Testis (tissue), 3 donors: ENCODE data around the gene CARD14. TPM values are rescaled to one million over a fixed set of nuclear protein-coding genes. Genes with fewer than 3 reads are reported as not detected.

Experiments used
- DNase-seq: peaks from one replicate; pipeline ENCODE4 v3.0.0-alpha.2; 2019
- H3K27ac ChIP-seq, 2 donors: fragments of 200-600 bp; sonication (generic); one replicate each; pipeline ENCODE4 v1.5.1; 2019
- H3K27me3 ChIP-seq: fragments of 200-600 bp; sonication (generic); one replicate; pipeline ENCODE4 v1.5.1; 2019
- H3K36me3 ChIP-seq: fragments of 200-600 bp; sonication (generic); one replicate; pipeline ENCODE4 v1.5.1; 2017; ENCODE audit warnings: low read depth; ENCODE audit errors: missing control alignments
- H3K4me1 ChIP-seq: fragments of 200-600 bp; sonication (generic); one replicate; pipeline ENCODE4 v1.5.1; 2019
- H3K4me3 ChIP-seq, 2 donors: fragments of 200-600 bp; sonication (generic); one replicate each; pipeline ENCODE4 v1.5.1; 2017 to 2019
- H3K9me3 ChIP-seq: fragments of 200-600 bp; sonication (generic); one replicate; pipeline ENCODE4 v1.5.1; 2017
- POLR2A ChIP-seq: fragments of 450-650 bp; IDR thresholded peaks from one replicate; pipeline ENCODE4 v1.6.1; 2017; ENCODE audit warnings: antibody characterized with exemption, mild to moderate bottlenecking, moderate library complexity
- WGBS, 2 donors: methylation state at CpG; one replicate each; pipeline ENCODE4 v1.1.5; 2018; 5-methylcytosine and 5-hydroxymethylcytosine counted together
- intact Hi-C: fragments of 100-400 bp; cut with DNase I; formaldehyde crosslinking; loops from one replicate; pipeline ENCODE4 v1.15.1; 2023; ENCODE audit warnings: low total_unique reads
- polyA plus RNA-seq: library from polyadenylated mRNA; stranded (reverse); fragments of 350-450 nt; fragmentation: Illumina TruSeq; extraction: RNeasy Lipid Tissue Mini Kit (QIAGEN cat#74804); gene quantifications from one replicate; pipeline ENCODE4 v1.2.3, GENCODE V29; 2014; ENCODE audit warnings: low read depth, low replicate concordance; ENCODE audit not compliant: insufficient read depth
- total RNA-seq, 2 donors: library from RNA; depleted of rRNA; stranded (reverse); fragments of >200 nt; gene quantifications; one replicate each; pipeline ENCODE4 v1.2.3, GENCODE V29; 2016
- TF ChIP-seq, protein P1 (sequence below), 3 experiments: fragments of 450-650 bp in 2 of 3; fragments of 200-600 bp in 1 of 3; sonication (generic) in 1 of 3; IDR thresholded peaks; one replicate each; pipeline ENCODE4 v1.5.1; 2016 to 2019; ENCODE audit warnings: antibody characterized with exemption in 3 of 3, mild to moderate bottlenecking in 2 of 3, moderate library complexity in 1 of 3

Gene CARD14
- total and polyA plus RNA-seq, 3 donors from 2014 or later = 2.1 to 6.1 (median 3.5) TPM

DNA sequence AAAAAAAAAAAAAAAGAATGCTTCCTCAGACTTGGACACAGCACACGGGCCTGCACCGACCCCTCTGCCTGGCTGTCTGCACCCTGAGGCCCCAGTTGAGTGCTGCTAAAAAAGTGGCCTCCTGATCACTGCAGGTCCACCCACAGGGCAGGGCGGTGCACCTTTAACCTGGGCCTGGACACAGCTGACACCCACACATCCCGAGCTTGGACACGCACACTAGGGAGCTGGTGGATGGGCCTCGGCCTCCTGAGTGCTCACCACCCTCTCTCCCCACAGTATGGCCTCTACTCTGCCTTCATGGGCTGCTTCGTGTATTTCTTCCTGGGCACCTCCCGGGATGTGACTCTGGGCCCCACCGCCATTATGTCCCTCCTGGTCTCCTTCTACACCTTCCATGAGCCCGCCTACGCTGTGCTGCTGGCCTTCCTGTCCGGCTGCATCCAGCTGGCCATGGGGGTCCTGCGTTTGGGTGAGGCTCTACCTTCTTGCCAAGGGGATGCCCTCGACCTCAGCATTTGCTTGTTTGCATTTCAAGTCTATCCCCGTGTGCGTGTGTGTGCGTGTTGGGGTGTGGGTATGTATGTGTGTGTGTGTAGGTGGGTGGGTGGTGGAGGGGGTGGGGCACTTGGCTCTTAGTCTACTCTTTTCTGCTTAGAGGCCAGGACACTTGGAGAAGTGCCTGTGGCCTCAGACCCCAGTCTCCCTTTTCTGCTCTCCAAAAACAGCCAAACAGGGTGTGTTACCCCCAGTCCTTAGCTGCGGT, 52.7 kb downstream of the CARD14 start:
- intact Hi-C loops = no loop called here
- no peaks in the 10 kb centered on the region for H3K36me3 ChIP-seq
- no peaks in the 10 kb centered on the region for H3K27me3 ChIP-seq
- H3K4me3 ChIP-seq = no peak overlapping the region
- TF ChIP-seq POLR2A = no peak
- TF ChIP-seq, protein P1, sequence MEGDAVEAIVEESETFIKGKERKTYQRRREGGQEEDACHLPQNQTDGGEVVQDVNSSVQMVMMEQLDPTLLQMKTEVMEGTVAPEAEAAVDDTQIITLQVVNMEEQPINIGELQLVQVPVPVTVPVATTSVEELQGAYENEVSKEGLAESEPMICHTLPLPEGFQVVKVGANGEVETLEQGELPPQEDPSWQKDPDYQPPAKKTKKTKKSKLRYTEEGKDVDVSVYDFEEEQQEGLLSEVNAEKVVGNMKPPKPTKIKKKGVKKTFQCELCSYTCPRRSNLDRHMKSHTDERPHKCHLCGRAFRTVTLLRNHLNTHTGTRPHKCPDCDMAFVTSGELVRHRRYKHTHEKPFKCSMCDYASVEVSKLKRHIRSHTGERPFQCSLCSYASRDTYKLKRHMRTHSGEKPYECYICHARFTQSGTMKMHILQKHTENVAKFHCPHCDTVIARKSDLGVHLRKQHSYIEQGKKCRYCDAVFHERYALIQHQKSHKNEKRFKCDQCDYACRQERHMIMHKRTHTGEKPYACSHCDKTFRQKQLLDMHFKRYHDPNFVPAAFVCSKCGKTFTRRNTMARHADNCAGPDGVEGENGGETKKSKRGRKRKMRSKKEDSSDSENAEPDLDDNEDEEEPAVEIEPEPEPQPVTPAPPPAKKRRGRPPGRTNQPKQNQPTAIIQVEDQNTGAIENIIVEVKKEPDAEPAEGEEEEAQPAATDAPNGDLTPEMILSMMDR (IDR thresholded peaks at IDR 0.05) = no peak
- WGBS, 2 donors = 86 to 91% methylated on average over 17 to 18 of the region's 18 CpGs
- DNase-seq = no peak
- H3K9me3 ChIP-seq = no peaks in the 10 kb centered on the region
- H3K4me1 ChIP-seq = peaks cover 12% of the 10 kb centered on the region
- no peak overlapping the region for H3K27ac ChIP-seq

DNA sequence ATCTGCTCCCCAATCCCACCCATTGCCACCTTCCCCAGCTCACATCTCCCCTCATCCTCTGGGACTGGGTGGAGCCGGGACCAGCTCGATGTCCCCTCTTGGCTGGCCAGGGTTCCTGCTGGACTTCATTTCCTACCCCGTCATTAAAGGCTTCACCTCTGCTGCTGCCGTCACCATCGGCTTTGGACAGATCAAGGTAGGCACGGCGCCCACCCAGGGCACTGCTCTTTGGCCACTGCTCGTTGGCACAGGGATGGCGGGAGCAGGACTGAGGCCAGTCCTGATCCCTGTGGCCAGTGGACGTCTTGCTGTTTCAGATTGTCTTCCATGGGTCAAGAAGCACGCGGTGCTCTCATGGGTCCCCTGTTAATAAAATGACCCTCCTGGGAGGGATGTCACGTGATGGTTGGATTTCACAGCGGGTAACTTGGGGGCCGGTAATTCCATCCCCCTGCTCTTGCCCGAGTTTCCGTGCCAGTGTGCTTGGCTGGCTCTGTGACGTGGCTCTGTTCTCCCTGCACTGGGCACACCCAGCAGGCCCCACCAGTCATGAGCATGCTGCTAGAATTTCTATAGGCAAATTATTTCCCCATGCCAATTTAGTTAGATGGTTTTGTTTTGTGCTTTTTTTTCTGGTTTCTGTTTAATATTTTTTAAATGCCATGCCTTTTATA, 53.4 kb downstream of the CARD14 start:
- TF ChIP-seq, protein P1 (IDR thresholded peaks at IDR 0.05) = no peak
- no peaks in the 10 kb centered on the region for H3K9me3 ChIP-seq
- H3K4me3 ChIP-seq = no peak overlapping the region
- no peak for DNase-seq
- intact Hi-C loops = no loop called here
- no peak overlapping the region for H3K27ac ChIP-seq
- 92 to 96% methylated on average over 18 of the region's 18 CpGs for WGBS, 2 donors
- peaks cover 12% of the 10 kb centered on the region for H3K4me1 ChIP-seq
- no peaks in the 10 kb centered on the region for H3K36me3 ChIP-seq
- H3K27me3 ChIP-seq = no peaks in the 10 kb centered on the region

DNA sequence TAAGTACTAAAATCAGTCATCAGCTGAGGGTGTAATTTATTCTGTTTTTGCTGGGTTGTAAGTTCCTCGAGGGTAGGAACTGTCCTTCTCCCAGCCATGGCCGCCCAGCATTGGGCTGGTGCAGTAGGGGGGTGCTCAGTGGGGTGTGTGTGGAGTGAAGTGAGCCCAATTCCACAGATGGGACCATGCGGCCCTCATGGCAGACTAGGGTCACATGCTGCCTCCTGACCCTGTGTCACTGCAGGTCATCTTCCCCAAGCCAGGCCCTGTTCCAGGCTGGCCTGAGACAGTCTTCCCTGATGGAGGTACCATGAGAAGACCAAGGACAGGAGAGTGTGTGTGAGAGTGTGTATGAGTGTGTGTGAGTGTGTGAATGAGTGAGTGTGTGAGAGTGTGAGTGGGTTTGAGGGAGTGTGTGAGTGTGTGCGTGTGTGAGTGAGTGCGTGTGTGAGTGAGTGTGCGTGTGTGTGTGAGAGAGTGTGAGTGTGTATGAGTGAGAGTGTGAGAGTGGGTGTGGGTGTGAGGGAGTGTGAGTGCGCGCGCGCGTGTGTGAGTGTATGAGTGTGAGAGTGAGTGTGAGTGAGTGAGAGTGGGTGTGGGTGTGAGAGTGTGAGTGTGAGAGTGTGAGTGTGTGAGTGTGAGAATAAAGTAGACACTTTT, 54.1 kb downstream of the CARD14 start:
- Histone ChIP-seq H3K9me3 (no peaks in the 10 kb centered on the region), H3K4me1 (peaks cover 12% of the 10 kb centered on the region), H3K27me3 (no peaks in the 10 kb centered on the region), H3K36me3 (no peaks in the 10 kb centered on the region), H3K4me3 (no peak overlapping the region), H3K27ac (no peak overlapping the region)
- 87 to 92% methylated on average over 11 of the region's 11 CpGs for WGBS, 2 donors
- TF ChIP-seq, protein P1 (IDR thresholded peaks at IDR 0.05) = no peak
- no peak for TF ChIP-seq POLR2A
- intact Hi-C loops = no loop called here
- DNase-seq = no peak

DNA sequence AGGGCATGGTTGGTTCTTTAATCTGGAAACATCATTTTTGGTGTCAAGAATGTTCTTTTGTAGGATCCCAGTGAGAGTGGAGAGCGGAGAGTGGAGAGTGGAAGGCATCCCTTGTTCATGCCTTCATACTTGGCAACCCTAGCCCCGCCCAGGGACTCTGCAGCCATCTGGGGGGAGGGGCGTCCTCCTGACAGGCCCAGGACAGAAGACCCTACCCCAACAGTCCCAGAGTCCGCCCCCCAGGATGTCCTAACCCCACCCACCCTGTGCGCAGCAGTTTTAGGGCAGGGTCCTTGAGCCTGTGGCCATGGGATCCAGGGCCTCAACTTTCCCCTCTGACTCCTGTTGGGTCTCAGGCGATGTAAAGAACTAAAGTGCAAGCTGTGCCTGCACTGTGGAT, 54.9 kb downstream of the CARD14 start:
- no peak for DNase-seq
- intact Hi-C loops = no loop called here
- WGBS, 2 donors = 86 to 93% methylated on average over 6 of the region's 6 CpGs
- Histone ChIP-seq H3K4me1 (peaks cover 6% of the 10 kb centered on the region), H3K9me3 (no peaks in the 10 kb centered on the region), H3K36me3 (no peaks in the 10 kb centered on the region), H3K27me3 (no peaks in the 10 kb centered on the region), H3K4me3 (no peak overlapping the region), H3K27ac (no peak overlapping the region)
- no peak for TF ChIP-seq POLR2A
- TF ChIP-seq, protein P1 (IDR thresholded peaks at IDR 0.05) = no peak
